M059J (cell line): ENCODE measurements around the gene NAXE. TPM values are rescaled to one million over a fixed set of nuclear protein-coding genes. Genes with fewer than 3 reads are reported as not detected.

ENCODE experiments used
- DNase-seq: peaks from one replicate; pipeline ENCODE4 v3.0.0-alpha.2; 2012; ENCODE audit warnings: low read depth
- total RNA-seq: library from RNA; depleted of rRNA; stranded (reverse); fragments of >200 nt; shearing (Covaris generic); gene quantifications from 2 replicates; pipeline ENCODE4 v1.2.3, GENCODE V29; 2014

The NAXE gene
- total RNA-seq, 1 experiment from 2014 or later = 120 TPM

DNA sequence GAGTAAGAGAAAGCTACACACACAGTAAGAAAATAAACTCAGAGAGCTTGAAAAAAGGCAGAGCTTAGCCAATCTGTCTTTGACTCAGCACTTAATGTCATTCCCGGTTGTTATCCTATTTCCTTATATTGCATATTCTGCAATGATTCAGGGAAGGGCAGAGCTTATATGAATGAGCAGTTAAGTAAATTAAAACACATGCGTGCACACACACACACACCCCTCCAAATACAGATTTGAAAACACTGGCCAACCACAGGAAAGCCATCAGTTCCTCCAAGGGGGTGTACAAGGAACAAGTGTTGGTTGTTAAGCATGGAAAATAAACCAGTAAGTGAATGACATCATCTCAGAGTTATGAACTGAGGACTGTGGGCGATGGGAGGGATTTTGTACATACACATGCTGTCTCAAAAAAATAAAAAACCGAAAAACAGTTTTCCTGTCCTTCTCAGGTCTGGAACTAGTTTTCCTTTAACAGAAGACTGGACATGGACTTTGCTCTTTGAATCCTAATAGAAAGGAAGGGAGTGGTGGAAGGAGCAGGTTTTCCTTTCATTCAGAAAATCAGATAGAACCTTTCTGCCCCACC is 20.2 kb upstream of the NAXE start:
- DNase-seq = peak; percentile 91

DNA sequence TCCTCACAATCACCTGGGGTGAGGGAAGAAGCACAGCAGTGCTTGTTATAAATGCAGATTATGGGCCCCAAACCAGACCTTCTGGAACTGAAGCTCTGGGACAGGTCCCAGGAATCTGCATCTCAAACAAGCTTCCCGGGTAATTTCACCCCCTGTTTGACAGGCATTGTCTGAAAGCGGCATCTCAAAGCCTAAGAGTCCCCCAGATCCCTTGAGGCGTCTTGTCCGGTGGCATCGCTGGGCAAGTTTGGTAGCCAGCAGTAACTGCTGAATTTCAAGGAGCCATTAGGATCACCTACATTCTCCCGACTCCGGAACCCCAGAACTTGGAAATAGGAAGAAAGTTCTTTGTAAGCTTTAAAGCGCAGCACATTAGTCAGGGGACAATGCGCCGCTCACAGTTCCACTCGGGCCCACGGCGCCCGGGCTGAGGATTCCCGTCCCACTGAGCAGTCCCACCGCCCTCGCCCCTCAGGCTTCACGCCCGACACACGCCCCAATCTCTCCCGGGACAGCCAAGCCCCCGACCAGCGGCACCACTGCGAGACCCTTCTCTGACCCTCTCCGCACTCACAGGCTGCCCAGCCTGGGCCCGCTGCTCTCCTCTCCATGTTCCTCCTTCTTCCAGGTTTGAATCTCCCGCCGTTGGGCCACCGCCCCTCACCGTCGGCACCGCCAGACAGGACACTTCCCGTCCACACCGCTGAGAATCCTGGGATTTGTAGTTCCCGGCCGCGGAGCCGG is 19.5 kb upstream of the NAXE start, which contains the start of gene IQGAP3:
Gene IQGAP3, minus strand, starts transcription at position 647 of the 744 bp plus-strand sequence. Its CDS starts 36 bp downstream, at position 611.
- peak; percentile 91 for DNase-seq

DNA sequence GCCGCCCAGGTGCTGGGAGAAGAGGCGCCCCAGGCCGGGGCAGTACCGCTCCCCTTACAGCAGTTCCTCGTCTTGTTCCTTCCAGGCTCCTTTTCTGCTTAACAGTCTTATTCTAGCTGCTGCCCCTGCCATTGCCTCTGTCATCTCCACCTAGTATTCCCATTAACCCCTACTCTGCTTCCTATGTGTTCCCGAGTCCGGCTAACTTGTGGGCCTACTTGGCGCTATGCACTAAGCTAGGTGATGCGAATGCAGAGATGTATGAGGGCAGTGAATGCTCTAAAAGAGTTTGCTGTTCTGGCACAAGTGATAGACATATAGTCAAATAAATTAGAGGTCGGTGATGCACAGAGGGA is 18.9 kb upstream of the NAXE start:
- DNase-seq = no peak

DNA sequence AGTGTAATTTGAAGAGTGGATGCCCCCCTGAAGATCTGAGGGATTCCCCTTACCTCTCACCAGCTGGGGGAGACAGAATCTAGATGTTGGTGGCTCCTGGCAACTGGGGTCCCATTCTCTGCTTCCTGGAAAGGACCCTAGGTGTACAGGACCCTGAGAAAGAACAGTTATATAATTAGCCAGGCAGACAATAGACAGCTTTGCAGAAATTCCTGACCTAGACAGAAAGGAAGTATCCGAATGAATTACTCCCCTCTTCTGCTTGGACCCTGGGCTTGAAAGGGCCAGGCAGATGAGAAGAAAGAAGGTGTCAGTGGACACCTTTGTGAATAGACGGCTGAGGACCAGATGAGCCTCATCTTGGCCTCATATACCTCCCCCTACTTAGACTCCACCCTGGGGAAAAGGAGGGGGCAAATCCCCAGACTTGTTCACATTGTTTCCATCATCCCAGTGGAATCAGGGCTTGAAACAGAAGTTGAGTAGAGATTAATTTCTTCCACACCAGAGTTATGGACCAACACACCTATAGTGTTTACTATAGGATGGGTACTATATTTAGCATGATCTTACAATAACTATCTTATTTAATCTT is 17.4 kb upstream of the NAXE start:
- no peak for DNase-seq

DNA sequence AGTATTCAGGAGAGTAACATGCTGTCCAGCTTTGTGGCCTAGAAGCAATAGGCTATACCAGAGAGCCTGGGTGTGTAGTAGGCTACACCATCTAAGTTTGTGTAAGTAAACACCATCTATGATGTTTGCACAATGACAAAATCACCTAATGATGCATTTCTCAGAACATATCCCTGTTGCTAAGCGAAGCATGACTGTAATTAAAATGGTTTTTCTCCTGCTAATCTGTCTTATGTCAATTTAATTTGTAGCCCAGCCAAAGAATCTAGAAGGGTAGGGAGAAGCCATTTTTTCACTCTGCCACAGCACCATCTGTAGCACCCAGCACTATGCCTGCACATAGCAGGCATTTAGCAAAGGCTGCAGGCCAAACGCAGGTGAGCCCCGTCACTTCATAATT is 14.0 kb upstream of the NAXE start:
- DNase-seq = no peak

DNA sequence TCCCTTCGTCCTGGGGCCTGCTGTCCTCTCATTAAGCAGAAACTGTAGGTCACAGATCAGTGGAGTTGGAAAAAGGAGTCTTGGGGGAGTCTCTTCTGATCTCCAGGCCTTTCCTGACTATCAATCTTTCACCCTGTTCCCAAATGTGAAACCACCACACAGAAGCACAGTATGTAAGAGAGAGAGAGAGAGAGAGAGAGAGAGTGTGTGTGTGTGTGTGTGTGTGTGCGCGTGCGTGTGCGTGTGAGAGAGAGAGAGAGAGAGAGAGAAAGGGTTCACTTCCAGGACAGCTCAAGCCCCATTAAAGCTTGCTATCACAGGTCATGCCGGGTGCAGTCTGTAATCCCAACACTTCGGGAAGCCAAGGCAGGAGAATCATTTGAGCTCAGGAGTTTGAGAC is 13.5 kb upstream of the NAXE start:
- DNase-seq = no peak

DNA sequence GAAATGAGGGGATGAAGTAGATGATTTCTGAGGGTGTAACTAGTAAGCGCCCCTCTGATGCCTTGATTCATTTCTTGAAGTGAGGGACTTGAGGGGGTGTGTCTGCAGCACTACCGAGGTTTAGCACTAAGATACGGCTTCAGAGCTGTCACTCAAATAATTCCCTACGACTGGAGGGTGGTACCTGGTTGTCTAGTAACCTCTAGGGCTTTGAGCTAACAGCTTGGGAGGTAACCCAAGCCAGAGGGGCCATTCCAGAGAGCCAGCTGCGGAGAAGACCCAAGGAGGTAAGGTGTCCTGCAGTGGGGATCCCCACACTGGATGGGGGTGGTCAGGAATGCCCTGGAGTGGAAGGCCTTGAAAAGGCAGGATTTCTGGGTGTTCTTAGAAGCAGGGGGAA is 12.1 kb upstream of the NAXE start, which contains the start of gene TTC24:
Gene TTC24, plus strand, starts transcription at position 252 of the 400 bp plus-strand sequence. CDS start 1,642 bp downstream, outside the sequence.
- DNase-seq = no peak

DNA sequence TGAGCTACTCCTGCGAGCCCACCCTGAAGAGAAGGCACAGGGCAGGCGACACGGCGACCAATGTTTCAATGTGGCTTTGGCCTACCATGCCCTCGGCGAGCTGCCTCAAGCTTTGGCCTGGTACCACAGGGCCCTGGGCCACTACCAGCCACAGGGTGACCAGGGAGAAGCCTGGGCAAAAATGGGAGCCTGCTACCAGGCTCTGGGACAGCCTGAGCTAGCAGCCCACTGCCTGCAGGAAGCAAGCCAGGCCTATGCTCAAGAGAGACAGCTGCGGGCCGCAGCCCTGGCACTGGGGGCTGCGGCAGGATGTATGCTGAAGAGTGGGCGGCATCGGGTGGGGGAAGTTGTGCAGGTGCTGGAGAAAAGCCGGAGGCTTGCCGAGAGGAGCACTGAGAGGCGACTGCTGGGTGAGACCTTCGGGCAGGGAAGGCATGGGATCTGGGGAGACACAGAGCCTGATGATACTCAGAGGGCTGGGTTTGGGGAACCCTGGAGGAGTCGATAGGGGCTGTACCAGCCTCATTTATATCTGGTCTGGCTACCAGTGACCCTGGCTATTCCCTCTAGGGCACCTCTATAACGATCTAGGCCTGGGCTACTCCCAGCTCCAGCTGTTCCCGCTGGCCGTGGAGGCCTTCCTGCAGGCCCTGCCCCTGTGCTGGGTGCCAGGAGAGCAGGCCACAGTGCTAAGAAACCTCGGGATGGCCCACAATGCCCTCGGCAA is 9.8 kb upstream of the NAXE start:
- DNase-seq = no peak

DNA sequence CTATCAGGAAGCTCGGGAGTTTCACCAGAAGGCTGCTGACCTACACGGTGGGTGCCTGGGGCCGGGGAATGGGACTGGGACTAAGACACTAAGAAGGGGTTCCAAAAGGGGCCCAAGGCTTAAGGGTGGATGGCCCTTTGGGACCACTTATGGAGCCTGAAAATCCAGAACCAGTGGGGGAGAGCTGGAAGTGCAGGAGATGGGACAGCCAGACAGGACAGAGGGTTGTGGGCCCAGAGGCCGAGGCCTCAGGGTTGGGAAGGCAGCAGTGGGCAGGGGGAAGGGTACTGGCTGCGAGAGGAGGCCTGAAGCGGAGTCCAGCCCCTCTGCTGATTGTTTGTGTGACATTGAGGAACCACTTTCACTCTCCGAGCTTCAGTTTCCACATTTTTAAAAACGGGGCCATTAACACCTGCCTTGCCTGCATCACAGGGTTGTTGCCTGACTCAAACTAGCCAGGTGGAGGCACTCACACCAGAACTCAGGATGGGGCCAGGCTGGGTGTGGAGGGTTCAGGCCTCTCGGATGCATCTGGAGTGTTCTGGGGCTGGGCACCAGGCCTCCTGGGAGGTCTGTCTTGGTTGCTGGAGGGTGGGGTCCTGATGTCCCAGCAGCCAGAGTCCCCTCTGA is 9.1 kb upstream of the NAXE start:
- no peak for DNase-seq

DNA sequence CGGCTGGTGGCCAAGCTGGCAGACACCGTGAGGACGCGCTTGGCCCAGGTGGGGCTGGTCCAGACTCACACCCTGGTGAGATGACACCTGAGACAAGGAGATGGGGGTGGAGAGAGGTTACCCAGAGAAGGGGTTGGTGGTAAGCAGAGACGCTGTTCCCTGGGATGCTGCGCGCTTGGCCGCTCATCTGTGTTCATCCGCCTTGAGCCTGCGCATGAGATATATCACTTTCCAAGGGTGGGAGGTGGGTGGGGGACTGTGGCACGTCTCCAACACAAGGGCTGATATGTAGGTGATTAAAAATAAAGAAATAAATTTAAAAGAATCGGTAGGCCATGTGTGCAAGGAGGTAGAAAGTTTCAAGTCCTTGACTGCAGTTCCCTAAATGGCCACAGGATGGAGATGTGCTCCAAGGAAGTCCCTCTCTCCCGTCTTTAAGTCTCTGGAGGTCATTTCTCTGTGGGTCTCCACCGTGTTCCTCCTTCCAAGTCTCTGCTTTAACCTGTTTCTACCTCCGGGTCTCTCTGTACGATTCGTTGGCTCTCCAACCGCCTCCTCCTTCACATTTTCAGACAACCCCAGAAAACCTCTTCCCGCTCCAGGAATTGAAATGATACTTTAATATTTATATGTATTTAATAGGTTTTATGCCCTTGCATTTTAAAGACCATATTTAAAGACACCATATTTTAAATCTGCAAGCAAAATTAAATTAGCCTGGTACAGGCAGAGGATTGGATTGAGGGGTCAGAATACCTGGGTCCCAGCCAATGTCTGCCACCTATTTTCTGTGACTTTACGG is 7.6 kb upstream of the NAXE start:
- DNase-seq = peak; percentile 76

DNA sequence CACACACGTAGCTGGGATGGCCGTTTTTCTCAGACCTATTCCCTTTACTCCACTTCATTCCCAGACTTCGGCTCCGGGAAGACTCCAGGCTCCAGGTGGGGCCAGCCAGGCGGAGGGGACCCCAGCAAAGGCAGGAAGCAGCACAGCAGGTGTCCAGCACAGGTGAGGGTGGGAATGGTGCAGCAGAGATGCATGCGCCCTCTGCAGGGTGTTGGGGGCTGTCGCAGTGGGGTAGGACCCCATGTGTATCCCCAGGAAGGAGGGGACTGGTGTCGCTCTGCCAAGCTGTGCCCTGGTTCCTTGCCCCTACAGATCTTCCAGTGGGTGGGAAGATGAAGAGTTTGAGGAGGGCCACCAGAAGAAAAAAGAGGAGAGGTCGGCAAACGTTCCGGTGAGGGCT is 6.8 kb upstream of the NAXE start:
- no peak for DNase-seq

DNA sequence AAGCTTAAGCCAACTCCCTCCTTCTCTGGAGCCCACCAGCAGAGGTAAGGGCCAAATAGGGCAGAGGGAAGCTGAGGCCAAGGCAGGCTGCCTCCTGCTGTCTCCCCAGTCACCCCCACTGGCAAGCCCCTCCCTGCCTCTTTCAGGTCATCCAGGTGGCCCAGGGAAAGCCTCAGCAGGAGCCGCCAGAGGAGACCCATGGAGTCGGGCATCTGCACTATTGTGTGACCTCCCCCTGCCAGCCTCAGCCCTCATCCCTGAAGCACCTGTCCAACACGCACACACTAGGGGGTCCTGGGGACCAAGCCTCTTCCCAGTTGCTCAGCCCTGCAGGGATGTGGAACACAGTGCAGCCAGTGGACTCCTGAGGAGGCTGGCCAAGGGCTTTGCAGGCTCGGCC is 5.3 kb upstream of the NAXE start:
- DNase-seq = no peak

DNA sequence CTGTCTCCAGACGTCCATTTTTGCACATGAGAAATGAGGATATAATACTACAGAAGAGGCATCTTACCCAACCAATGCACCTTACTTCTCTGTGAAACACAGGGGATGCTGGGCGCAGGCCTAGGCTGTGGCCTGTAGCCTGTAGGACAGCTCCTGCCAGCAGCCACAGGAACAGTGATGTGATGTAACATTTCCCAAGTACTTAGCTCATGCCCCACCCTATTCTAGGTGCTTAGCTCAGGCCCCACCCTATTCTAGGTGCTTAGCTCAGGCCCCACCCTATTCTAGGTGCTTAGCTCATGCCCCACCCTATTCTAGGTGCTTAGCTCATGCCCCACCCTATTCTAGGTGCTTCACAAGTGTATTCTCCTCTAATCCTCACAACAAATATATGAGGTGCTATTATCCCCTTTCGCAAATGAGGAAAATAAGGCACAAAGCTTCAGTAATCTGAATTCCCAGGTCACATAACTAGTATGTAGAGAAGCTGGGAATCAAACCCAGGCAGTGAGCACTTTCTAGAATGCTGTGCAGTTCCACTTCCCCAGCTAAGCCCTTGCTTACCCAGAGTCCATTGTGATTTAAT is 4.6 kb upstream of the NAXE start:
- DNase-seq = no peak

DNA sequence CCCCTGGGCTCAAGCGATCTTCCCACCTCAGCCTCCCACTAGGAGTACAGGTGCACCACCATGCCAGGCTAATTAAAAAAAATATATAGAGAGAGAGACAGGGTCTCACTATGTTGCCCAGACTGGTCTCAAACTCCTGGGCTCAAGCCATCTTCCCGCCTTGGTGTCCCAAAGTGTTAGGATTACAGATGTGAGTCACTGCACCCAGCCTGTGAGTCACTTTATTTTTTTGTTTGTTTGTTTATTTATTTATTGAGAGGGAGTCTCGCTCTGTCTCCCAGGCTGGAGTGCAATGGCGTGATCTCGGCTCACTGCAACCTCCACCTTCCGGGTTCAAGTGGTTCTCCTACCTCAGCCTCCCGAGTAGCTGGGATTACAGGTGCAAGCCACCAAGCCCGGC is 3.6 kb upstream of the NAXE start:
- peak; percentile 19 for DNase-seq

DNA sequence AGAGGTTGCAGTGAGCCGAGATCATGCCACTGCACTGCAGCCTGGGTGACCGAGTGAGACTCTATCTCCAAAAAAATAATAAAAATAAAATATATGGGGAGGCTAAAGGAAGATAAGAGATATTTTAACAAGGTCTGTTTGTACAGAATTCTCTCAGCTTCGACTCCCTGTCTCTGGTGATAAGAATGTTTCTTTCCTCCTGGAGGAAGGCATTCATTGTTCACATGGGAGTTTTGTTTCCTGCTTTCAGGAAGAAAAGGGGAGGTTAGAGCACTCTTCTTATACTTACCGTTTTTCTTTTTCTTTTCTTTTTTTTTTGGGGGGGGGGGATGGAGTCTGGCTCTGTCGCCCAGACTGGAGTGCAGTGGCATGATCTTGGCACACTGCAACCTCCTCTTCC is 2.0 kb upstream of the NAXE start:
- DNase-seq = no peak

DNA sequence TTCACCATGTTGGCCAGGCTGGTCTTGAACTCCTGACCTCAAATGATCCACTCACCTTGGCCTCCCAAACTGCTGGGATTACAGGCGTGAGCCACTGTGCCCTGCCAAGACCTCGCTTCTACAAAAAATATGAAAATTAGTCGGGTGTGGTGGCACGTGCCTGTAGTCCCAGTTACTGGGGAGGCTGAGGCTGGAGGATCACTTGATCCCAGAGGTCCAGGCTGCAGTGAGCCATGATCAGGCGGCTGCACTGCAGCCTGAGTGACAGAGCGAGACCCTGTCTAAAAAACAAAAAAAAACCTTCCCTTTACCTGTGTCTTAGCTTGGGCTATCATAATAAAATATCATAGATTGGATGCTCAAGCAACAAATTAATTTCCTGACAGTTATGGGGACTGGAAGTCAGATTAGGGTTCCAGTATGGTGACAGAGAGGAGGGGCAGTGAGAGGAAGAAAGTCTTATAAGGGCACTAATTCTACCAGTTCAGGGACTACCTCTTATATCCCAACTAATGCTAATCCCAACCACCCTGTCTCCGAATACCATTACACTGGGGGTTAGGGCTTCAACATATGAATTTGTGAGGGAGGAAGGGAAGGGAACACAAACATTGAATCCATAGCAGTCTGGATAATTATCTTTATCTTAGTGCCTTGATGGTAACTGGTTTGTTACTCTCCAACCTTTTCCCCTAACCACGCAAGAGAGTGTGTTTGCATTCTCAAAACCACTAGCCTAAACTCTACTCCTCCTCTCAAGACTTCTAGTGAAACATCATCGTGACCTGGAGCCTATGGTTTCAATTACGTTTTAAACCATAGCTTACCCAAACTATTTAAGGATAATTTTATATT is 1.0 kb upstream of the NAXE start:
- no peak for DNase-seq

DNA sequence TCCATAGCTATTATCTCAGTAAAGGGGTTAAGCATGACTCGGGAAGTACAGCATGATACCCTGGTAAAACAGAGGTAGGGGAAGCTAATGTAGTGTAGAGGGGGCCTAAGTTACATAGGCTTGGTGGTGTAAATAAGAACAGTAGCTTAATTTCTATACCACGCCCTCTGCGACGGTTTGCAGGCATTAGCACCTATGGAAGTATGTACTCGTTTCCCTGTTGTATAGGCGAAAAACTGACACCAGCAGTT is 470 bp upstream of the NAXE start:
- no peak for DNase-seq

DNA sequence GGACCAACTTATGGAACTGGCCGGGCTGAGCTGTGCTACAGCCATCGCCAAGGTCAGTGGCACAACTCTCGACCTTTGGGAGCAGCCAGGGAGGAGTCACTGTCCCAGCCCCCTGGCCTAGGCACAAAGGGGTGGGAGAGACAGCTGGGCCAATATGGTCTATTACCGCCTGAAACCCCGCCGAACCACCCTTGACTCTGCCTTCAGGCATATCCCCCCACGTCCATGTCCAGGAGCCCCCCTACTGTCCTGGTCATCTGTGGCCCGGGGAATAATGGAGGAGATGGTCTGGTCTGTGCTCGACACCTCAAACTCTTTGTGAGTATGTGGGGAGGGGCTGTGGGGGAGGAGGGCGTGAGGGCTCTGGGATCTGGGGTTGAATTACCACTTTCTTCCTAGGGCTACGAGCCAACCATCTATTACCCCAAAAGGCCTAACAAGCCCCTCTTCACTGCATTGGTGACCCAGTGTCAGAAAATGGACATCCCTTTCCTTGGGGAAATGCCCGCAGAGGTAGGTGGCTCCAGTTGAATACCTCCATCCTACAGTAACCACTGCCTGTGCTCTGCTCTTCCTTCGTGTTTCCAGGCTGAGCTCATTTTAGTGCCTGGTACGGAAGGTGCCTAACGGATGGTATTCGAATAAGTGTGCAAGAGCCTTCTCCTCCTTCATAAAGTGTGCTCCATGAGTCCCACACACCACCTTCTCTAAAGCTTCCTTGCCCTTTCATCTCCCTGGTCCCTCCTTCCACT is 758 bp downstream of the NAXE start:
- DNase-seq = no peak

DNA sequence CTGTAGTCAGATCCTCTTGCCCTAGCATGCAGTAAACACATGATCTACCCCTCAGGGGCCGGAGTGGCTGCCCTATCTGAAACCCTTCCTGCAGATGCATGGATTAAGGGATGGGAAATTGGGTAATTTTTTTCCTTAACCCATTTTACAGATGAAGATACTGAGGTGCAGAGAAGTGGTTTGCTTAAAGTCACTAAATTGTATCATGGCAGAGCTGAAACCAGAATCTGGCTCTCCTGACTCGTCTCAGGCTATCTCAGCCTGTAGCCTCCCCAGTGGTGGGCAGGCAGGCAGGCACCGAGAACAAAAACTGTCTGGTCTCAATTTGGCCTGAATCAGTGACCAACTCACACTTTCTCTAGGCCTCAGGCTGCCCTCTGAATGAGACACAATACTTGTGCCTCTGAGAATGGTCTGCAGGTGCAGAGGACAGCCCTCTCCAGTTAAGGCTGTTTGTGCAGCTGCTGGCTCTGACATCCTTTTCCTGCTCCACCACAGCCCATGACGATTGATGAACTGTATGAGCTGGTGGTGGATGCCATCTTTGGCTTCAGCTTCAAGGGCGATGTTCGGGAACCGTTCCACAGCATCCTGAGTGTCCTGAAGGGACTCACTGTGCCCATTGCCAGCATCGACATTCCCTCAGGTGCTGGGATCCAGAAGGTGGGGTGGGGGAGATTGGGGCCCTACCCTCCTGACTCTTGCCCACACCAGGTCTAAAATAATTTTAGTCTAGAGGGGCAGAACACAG is 1.5 kb downstream of the NAXE start:
- no peak for DNase-seq
